ENCODE data around the gene NPC2. TPM values are rescaled to one million over a fixed set of nuclear protein-coding genes. Genes with fewer than 3 reads are reported as not detected.

Gene NPC2
- total RNA-seq, 4 donors from 2014 or later: 75.9 to 176 (median 92.9) TPM

- Histone ChIP-seq H3K36me3 (no peaks in the 10 kb centered on the region), H3K4me1 (peaks cover 8 to 9% of the 10 kb centered on the region in 2 donors), H3K9me3 (no peaks in the 10 kb centered on the region), H3K27me3 (no peaks in the 10 kb centered on the region), H3K27ac (no peak overlapping the region), H3K4me3 (no peak overlapping the region)
- ATAC-seq: no peak
- in situ Hi-C loops (cut with MboI; ENCODE audit: low sequenced_read_pairs in 4 of 4): no loop called here
- DNase-seq: no peak
- intact Hi-C loops (cut with DNase I; ENCODE audit: low total_unique reads): no loop called here
- TF ChIP-seq POLR2A (IDR thresholded peaks at IDR 0.05): no peak
- no peak for TF ChIP-seq CTCF (IDR thresholded peaks at IDR 0.05 in 4 of 5, conservative IDR thresholded peaks at IDR 0.05 in 1 of 5)
Observed at GRCh38 chr14:74524076-74524811, 31.1 kb upstream of the NPC2 start.

GRCh38 chr14:74522740-74523139 is 29.6 kb upstream of the NPC2 start:
- DNase-seq: no peak
- TF ChIP-seq POLR2A (IDR thresholded peaks at IDR 0.05) (no peak), CTCF (IDR thresholded peaks at IDR 0.05 in 4 of 5, conservative IDR thresholded peaks at IDR 0.05 in 1 of 5) (no peak)
- H3K27ac ChIP-seq: no peak overlapping the region
- intact Hi-C loops (cut with DNase I; ENCODE audit: low total_unique reads) (no loop called here), in situ Hi-C loops (cut with MboI; ENCODE audit: low sequenced_read_pairs in 4 of 4) (no loop called here)
- no peaks in the 10 kb centered on the region for H3K27me3 ChIP-seq
- no peaks in the 10 kb centered on the region for H3K36me3 ChIP-seq
- H3K4me1 ChIP-seq: peaks cover 8 to 9% of the 10 kb centered on the region in 2 donors
- no peaks in the 10 kb centered on the region for H3K9me3 ChIP-seq
- no peak for ATAC-seq
- H3K4me3 ChIP-seq: no peak overlapping the region

- ATAC-seq (no peak), DNase-seq (no peak)
- H3K4me1 ChIP-seq: peaks cover 8 to 9% of the 10 kb centered on the region in 2 donors
- no peaks in the 10 kb centered on the region for H3K9me3 ChIP-seq
- no peaks in the 10 kb centered on the region for H3K36me3 ChIP-seq
- TF ChIP-seq CTCF (IDR thresholded peaks at IDR 0.05 in 4 of 5, conservative IDR thresholded peaks at IDR 0.05 in 1 of 5) (no peak), POLR2A (IDR thresholded peaks at IDR 0.05) (no peak)
- H3K27ac ChIP-seq: no peak overlapping the region
- H3K4me3 ChIP-seq: no peak overlapping the region
- no peaks in the 10 kb centered on the region for H3K27me3 ChIP-seq
- intact Hi-C loops (cut with DNase I; ENCODE audit: low total_unique reads) (no loop called here), in situ Hi-C loops (cut with MboI; ENCODE audit: low sequenced_read_pairs in 4 of 4) (no loop called here)
Observed at GRCh38 chr14:74521756-74522155, 28.7 kb upstream of the NPC2 start.

GRCh38 chr14:74519316-74520074 is 26.4 kb upstream of the NPC2 start:
- Histone ChIP-seq H3K27me3 (no peaks in the 10 kb centered on the region), H3K27ac (no peak overlapping the region), H3K36me3 (no peaks in the 10 kb centered on the region), H3K9me3 (no peaks in the 10 kb centered on the region), H3K4me1 (no peaks in the 10 kb centered on the region), H3K4me3 (no peak overlapping the region)
- no peak for TF ChIP-seq CTCF (IDR thresholded peaks at IDR 0.05 in 4 of 5, conservative IDR thresholded peaks at IDR 0.05 in 1 of 5)
- TF ChIP-seq POLR2A (IDR thresholded peaks at IDR 0.05): no peak
- intact Hi-C loops (cut with DNase I; ENCODE audit: low total_unique reads): no loop called here
- in situ Hi-C loops (cut with MboI; ENCODE audit: low sequenced_read_pairs in 4 of 4): no loop called here
- no peak for ATAC-seq
- no peak for DNase-seq

All from gastrocnemius medialis (tissue), 4 donors.